ENCODE results near the gene ZNF474.

GRCh38 chr5:122170620-122171019 is 41.3 kb downstream of the ZNF474 start:
- TF ChIP-seq CTCF (IDR thresholded peaks at IDR 0.05) = no peak
- no peak for TF ChIP-seq POLR2A (IDR thresholded peaks at IDR 0.05)
- TF ChIP-seq POLR2AphosphoS5 (IDR thresholded peaks at IDR 0.05) = no peak
